HG02678 (cell line): ENCODE measurements around the gene TAF1B.

Experiments used
- ATAC-seq: cut with Tn5 transposase; IDR thresholded peaks from one replicate; pipeline ENCODE4 v1.9.1; 2021; ENCODE audit warnings: mild to moderate bottlenecking, moderate library complexity; ENCODE audit not compliant: unreplicated experiment

TAF1B gene

GRCh38 chr2:9982248-9982647 is 139.0 kb downstream of the TAF1B start:
- no peak for ATAC-seq

- ATAC-seq: no peak
Measured at GRCh38 chr2:9982891-9983290, 139.6 kb downstream of the TAF1B start.

DNA sequence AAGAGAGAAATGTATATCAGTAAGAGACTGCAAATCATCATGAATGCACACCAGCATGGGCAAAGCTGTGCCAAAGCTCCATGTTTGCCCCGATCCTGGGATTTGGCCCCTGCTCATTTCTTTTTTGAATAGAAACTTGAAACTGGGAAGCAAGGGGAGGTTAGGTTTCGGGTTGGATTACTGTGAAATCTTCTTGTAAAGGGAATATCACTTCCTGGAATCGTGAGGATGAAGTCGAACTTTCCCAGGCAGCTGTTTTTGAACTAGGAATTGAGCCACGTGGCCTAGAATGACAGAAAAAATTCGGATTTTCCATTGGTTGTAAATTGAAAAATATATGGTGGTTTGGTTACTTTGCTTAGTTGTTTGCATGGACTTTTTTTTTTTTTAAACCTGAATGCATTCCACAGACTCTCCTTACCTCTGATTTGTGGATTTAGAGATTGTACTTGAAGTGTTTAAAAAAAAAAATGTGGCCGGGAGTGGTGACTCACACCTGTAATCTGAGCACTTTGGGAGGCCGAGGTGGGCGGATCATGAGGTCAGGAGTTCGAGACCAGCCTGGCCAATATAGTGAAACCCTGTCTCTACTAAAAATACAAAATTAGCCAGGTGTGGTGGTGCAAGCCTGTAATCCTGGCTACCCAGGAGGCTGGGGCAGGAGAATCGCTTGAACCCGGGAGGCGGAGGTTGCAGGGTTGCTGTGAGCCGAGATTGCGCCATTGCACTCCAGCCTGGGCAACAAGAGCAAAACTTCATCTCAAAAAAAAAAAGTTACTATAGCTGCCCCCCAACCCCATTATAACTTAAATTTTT is 140.3 kb downstream of the TAF1B start:
- no peak for ATAC-seq
